Activated CD4-positive, alpha-beta T cell treated with anti-CD3 and anti-CD28 coated beads, Interleukin-2, amount 10 ng/mL, durations not matched to agents 24 days and 14 days (primary cell): ENCODE results near the gene PRAC2. TPM values are rescaled to one million over a fixed set of nuclear protein-coding genes. Genes with fewer than 3 reads are reported as not detected.

Source experiments
- DNase-seq: peaks from one replicate; pipeline ENCODE4 v3.0.0; 2022
- H3K27ac Mint-ChIP-seq: one replicate; pipeline ENCODE4 v1.8.0; 2022; ENCODE audit warnings: mild to moderate bottlenecking, mixed read lengths
- H3K27me3 Mint-ChIP-seq: one replicate; pipeline ENCODE4 v1.8.0; 2022; ENCODE audit warnings: mixed read lengths
- H3K36me3 Mint-ChIP-seq: one replicate; pipeline ENCODE4 v1.8.0; 2022; ENCODE audit warnings: low read depth, mild to moderate bottlenecking, mixed read lengths
- H3K4me1 Mint-ChIP-seq: one replicate; pipeline ENCODE4 v1.8.0; 2021; ENCODE audit warnings: mixed read lengths
- H3K4me3 Mint-ChIP-seq: one replicate; pipeline ENCODE4 v1.8.0; 2022; ENCODE audit warnings: mild to moderate bottlenecking, moderate library complexity, mixed read lengths
- H3K9me3 Mint-ChIP-seq: one replicate; pipeline ENCODE4 v1.8.0; 2021; ENCODE audit warnings: mixed read lengths
- intact Hi-C: fragments of 100-400 bp; cut with micrococcal nuclease; formaldehyde crosslinking; loops from one replicate; pipeline ENCODE4 v1.15.1; 2023
- total RNA-seq: library from RNA; stranded (reverse); gene quantifications from 2 replicates; pipeline ENCODE4 v1.2.3, GENCODE V29; 2022

Gene PRAC2
- total RNA-seq, 1 donor from 2014 or later: not detected

GRCh38 chr17:48734333-48735061 is 11.5 kb downstream of the PRAC2 start:
- no peak overlapping the region for H3K27ac Mint-ChIP-seq
- DNase-seq: no peak
- peaks cover 14% of the 10 kb centered on the region for H3K4me1 Mint-ChIP-seq
- peaks cover 92% of the 10 kb centered on the region for H3K27me3 Mint-ChIP-seq
- intact Hi-C loops: no loop called here
- H3K36me3 Mint-ChIP-seq: peaks cover 2% of the 10 kb centered on the region
- no peak overlapping the region for H3K4me3 Mint-ChIP-seq
- no peaks in the 10 kb centered on the region for H3K9me3 Mint-ChIP-seq

DNA sequence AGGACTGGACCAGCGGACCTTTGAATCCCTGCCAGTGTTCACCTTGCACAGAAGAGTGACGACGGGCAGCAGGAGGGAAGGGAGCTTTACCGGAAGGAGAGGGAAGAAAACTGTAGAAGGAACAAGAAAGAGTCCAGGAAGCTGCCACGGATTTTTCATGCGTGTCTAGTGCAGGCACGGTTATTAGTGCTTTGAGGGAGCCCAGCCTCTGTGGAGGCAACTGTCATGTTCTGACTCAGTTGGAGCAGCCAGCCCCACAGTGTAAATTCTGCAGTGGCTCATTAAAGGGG is 12.0 kb downstream of the PRAC2 start:
- peaks cover 2% of the 10 kb centered on the region for H3K36me3 Mint-ChIP-seq
- DNase-seq: no peak
- H3K4me3 Mint-ChIP-seq: no peak overlapping the region
- intact Hi-C loops: no loop called here
- peaks cover 92% of the 10 kb centered on the region for H3K27me3 Mint-ChIP-seq
- H3K27ac Mint-ChIP-seq: no peak overlapping the region
- H3K9me3 Mint-ChIP-seq: no peaks in the 10 kb centered on the region
- peaks cover 14% of the 10 kb centered on the region for H3K4me1 Mint-ChIP-seq

- no peaks in the 10 kb centered on the region for H3K9me3 Mint-ChIP-seq
- peaks cover 2% of the 10 kb centered on the region for H3K36me3 Mint-ChIP-seq
- intact Hi-C loops: no loop called here
- peaks cover 14% of the 10 kb centered on the region for H3K4me1 Mint-ChIP-seq
- H3K27ac Mint-ChIP-seq: no peak overlapping the region
- peaks cover 93% of the 10 kb centered on the region for H3K27me3 Mint-ChIP-seq
- no peak for DNase-seq
- no peak overlapping the region for H3K4me3 Mint-ChIP-seq
These were observed 14.5 kb downstream of the PRAC2 start for GRCh38 chr17:48737330-48738043.

DNA sequence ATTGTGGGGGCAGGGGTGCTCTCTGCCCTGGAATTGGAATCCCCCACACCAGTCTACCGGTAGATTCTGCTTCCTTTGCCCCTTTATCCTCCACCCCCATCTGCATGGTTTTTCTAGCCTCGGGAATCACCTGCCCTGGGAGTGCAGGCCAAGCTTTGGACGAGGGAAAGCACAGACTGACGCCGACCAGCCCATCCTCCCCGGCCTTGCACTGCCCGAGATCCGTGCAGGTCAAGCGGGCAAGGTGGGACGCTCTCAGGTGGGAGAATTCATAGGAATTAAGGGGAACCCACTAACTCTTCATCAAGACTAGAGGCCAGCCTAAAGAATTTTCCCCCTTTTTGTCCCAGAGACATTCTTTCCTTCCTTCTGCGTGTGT is 15.4 kb downstream of the PRAC2 start:
- peaks cover 2% of the 10 kb centered on the region for H3K36me3 Mint-ChIP-seq
- H3K27me3 Mint-ChIP-seq: peaks cover 96% of the 10 kb centered on the region
- no peak for DNase-seq
- H3K4me1 Mint-ChIP-seq: peaks cover 8% of the 10 kb centered on the region
- no peak overlapping the region for H3K4me3 Mint-ChIP-seq
- intact Hi-C loops: no loop called here
- H3K9me3 Mint-ChIP-seq: no peaks in the 10 kb centered on the region
- H3K27ac Mint-ChIP-seq: no peak overlapping the region

DNA sequence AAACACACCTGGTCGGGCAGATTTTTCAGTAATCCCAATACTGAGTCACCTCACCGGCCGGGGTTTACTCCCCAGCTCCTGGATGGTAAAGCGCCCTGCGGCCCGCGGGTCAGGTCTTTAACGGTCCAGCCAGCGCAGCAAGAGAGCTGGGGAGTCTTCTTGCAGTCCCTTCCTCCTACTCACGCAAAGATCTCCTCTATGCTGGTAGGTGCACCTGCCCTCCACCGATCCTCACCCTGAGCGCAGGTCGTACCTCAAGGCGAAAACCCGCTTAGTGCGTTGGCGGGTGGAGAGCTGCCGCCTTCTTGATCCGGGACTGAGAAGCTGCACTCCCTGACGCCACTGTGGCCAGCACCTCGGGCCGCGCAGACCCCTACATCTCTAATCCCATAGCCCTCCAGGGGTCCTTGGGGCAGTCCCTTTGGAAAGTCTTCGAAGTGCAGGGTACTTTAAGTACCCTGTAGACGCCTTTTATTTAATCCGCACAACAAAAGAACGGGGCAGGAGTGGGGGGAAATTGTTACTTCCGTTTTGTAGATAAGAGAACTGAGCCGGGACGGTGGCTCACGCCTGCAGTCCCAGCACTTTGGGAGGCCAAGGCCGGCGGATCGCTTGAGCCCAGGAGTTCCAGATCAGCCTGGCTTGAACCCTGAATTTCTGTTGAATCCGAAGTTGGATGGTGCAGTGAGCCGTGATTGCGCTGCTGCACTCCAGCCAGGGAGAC is 16.0 kb downstream of the PRAC2 start:
- Mint-ChIP-seq H3K4me3 (no peak overlapping the region), H3K27ac (no peak overlapping the region), H3K27me3 (peaks cover 95% of the 10 kb centered on the region), H3K4me1 (peaks cover 3% of the 10 kb centered on the region), H3K36me3 (no peaks in the 10 kb centered on the region), H3K9me3 (no peaks in the 10 kb centered on the region)
- intact Hi-C loops: no loop called here
- DNase-seq: no peak

DNA sequence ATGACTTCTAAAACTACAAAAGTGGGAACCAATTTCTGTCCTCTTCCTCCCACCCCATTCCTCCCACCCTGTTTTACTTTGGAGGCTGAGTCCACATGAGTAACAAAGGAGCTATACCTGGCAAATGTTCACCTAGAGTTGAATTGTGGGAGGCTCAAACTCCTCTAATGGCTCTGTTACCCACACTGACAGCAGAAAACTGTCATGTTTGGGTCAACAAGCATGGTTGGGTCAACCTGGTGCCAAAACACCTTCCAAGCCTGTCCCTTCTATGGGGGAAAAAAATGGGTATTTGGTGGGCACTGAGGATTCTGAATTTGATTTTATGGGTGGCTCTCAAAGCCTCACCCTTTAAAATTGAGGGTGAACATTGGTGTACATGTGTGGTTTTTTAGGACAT is 17.6 kb downstream of the PRAC2 start:
- no peak for DNase-seq

DNA sequence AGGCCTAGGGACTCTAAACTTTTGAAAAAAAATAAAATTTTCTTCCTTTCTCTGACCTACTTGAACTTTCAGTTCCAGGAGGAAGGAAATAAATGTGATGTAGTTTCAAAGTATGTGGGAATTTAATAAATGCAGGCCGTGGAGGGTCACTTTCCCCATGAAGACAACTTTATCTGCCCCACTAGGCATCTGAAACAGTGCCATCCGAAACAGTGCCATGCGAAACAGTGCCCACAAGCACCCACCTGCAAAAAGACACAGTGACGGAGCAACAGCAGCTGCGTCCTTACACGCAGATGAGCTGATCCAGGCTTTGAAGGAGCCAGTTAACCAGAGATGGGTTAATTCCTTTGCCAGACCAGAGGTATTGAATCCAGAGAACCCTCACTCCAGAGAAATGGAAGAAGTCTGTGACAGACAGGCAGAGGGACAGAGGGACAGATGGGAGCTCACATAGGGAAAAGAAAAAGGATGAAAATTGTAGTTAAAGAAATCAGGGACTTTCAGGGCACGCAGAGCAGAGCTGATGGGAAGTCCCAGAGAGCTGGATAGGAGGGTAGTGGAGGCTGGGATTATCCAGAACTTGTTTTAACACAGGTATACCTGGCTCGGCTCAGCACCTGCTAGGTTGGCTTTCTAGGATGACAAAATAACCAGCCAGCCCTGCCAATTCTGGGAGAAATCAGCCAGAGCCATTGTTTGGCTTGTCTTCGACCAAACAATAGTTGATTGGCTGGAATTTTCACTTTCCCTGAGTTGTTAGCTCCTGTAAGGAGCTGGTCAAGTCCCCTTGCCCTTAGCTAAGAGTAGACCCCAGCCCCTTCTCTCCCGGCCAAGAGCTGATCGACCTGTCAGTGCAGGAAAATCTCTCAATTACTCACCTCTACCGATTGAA is 22.6 kb downstream of the PRAC2 start:
- peaks cover 87% of the 10 kb centered on the region for H3K27me3 Mint-ChIP-seq
- no peak for DNase-seq
- no peak overlapping the region for H3K4me3 Mint-ChIP-seq
- H3K9me3 Mint-ChIP-seq: no peaks in the 10 kb centered on the region
- peaks cover 3% of the 10 kb centered on the region for H3K4me1 Mint-ChIP-seq
- H3K36me3 Mint-ChIP-seq: no peaks in the 10 kb centered on the region
- no peak overlapping the region for H3K27ac Mint-ChIP-seq
- intact Hi-C loops: no loop called here

More for the DNA sequence above, 17.6 kb downstream of the PRAC2 start:
- Mint-ChIP-seq H3K27me3 (peaks cover 93% of the 10 kb centered on the region), H3K27ac (no peak overlapping the region), H3K4me3 (no peak overlapping the region), H3K4me1 (peaks cover 3% of the 10 kb centered on the region), H3K36me3 (no peaks in the 10 kb centered on the region), H3K9me3 (no peaks in the 10 kb centered on the region)
- intact Hi-C loops: no loop called here

GRCh38 chr17:48746916-48747444 is 24.0 kb downstream of the PRAC2 start:
- peaks cover 85% of the 10 kb centered on the region for H3K27me3 Mint-ChIP-seq

DNA sequence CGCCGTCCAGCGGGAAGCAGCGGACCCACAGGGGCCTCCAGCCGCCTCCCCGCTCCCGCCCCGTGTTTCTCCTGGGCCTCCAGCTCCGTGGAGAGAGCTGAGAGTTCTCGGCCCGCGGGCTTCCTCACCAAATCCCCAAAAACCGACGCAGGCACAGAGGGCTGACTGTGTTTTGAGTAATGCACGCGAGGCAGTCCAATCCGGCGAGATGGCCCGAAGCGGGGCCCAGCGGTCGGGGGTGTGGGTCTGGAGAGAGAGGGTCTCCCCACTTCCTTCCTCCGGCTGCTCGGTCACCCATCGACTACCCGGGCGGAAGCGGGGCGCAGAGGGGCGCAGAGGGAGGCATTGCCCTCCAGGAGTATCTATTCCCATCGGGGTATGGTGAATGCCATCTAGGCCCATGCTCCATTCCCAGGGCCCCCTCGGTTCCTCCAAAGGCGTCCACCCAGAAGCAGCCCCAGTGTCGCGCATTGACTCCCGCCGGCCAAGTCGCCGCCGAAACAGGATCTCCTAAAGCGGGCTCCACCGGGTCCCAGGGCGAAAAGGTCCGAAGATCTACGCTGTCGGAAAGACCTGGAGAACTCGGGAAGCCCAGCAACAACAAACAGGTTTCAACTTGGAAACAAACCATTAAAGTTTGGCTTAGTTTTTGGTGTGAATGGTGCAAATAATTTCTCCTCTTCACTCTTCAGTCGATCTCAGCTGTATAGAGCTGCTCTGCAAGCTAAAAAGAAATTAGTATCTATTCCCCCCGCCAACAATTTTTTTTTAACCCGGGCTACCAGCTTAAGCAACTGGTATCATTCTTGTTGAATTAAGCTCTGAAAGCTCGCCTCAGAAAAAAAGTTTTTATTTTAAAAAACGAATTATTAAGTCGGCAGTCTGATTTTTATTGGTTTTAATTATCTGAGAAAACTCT is 24.7 kb downstream of the PRAC2 start:
- Mint-ChIP-seq H3K4me3 (no peak overlapping the region), H3K27ac (no peak overlapping the region), H3K4me1 (peaks cover 3% of the 10 kb centered on the region), H3K9me3 (no peaks in the 10 kb centered on the region), H3K36me3 (no peaks in the 10 kb centered on the region), H3K27me3 (peaks cover 85% of the 10 kb centered on the region)
- DNase-seq: no peak
- intact Hi-C loops: loop anchor here (2.0 kb wide), 1 partner anchor 23 kb away; no protein-coding TSS in a partner anchor

More at GRCh38 chr17:48746916-48747444, 24.0 kb downstream of the PRAC2 start:
- no peaks in the 10 kb centered on the region for H3K36me3 Mint-ChIP-seq
- H3K27ac Mint-ChIP-seq: no peak overlapping the region
- H3K9me3 Mint-ChIP-seq: no peaks in the 10 kb centered on the region
- no peak for DNase-seq
- H3K4me3 Mint-ChIP-seq: no peak overlapping the region
- H3K4me1 Mint-ChIP-seq: peaks cover 3% of the 10 kb centered on the region
- intact Hi-C loops: no loop called here

- intact Hi-C loops: loop anchor here (2.0 kb wide), 1 partner anchor 24 kb away; no protein-coding TSS in a partner anchor
- H3K4me3 Mint-ChIP-seq: no peak overlapping the region
- no peaks in the 10 kb centered on the region for H3K36me3 Mint-ChIP-seq
- H3K9me3 Mint-ChIP-seq: no peaks in the 10 kb centered on the region
- H3K27me3 Mint-ChIP-seq: peaks cover 86% of the 10 kb centered on the region
- no peak for DNase-seq
- H3K4me1 Mint-ChIP-seq: peaks cover 6% of the 10 kb centered on the region
- H3K27ac Mint-ChIP-seq: peak overlapping the region; percentile 42
These were observed 26.0 kb downstream of the PRAC2 start for GRCh38 chr17:48748718-48749566.

DNA sequence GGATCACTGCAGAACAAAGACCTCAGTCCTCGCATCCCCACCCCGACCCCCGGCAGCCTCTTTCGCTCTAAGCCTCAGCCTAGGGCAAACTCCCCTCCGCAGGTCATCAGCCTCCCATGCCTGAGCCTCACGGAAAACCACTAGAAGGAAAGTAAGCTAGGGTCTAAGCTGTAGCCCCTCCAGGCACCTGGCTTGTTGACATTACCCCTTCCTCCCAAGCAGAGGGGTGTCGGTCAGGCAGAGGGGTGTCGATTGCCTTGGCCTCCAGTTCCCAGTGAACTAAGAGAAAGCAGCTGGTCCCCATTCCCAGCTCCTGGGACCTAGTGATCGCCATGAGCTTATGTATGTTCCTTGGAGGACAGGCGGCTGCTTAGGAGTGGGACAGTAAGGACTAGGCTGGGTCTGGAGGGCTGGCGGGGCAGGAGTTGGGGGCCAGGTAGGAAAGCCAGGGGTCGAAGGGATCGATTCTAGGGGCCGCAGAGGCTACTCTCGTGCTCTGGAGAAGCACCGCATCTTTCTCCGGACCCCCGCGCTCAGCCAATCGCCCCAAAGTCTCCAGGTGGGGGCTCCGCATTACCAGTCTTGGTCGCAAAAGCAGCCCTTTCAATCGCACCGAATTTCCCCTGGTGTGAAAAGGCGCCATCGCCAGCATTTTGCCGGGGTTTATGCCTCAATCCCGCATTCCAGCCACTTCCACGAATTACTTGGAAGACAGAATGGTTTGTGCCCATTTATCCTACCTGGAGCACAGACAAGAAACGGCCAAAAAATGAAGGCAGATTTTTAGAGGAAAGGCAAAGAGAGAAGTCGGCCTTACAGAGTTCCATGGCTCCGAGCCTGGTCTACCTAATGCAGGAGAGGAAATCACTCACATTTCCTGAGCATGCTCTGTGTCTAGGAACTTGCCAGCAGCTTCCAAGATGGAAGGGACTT is 26.9 kb downstream of the PRAC2 start:
- intact Hi-C loops: loop anchor here (2.0 kb wide), 2 partner anchors 25 to 245 kb away; no protein-coding TSS in a partner anchor
- Mint-ChIP-seq H3K4me3 (no peak overlapping the region), H3K27me3 (peaks cover 85% of the 10 kb centered on the region), H3K36me3 (no peaks in the 10 kb centered on the region), H3K27ac (peak overlapping the region; percentile 14), H3K9me3 (no peaks in the 10 kb centered on the region), H3K4me1 (peaks cover 8% of the 10 kb centered on the region)
- no peak for DNase-seq
